ENCODE data around the gene PRKN. TPM values are rescaled to one million over a fixed set of nuclear protein-coding genes. Genes with fewer than 3 reads are reported as not detected.

PRKN gene
- total RNA-seq, 1 experiment from 2014 or later, result not detected

- Histone ChIP-seq H3K4me1 (replicated peaks; ENCODE audit: insufficient read depth) (no peaks in the 10 kb centered on the region), H3F3A (ENCODE audit: insufficient read depth, low read depth) (no peaks in the 10 kb centered on the region), H3K79me2 (ENCODE audit: low read depth) (no peaks in the 10 kb centered on the region), H3K36me3 (ENCODE audit: low read depth) (no peaks in the 10 kb centered on the region), H3K9me2 (ENCODE audit: insufficient read depth) (no peaks in the 10 kb centered on the region), H3K4me2 (no peak overlapping the region), H4K20me1 (ENCODE audit: insufficient read depth) (no peaks in the 10 kb centered on the region), H3K27me3 (ENCODE audit: insufficient read depth, low read depth) (0 out of 2 replicates have a peak, but pooled peaks cover 3% of the 10 kb centered on the region), H3K9me3 (ENCODE audit: insufficient read depth, low read depth) (no peaks in the 10 kb centered on the region), H3K27ac (no peak overlapping the region), H3K4me3 (no peak overlapping the region), H2AFZ (no peak overlapping the region)
- TF ChIP-seq EZH2 (IDR thresholded peaks at IDR 0.05; ENCODE audit: low read depth), result no peak
- no peak for TF ChIP-seq CTCF (conservative IDR thresholded peaks at IDR 0.05)
- no TSS peak for BruUV-seq (replicated peaks)
- intact Hi-C loops (cut with micrococcal nuclease; ENCODE audit: unreplicated experiment), result no loop called here
- DNase-seq, result no peak
- CTCF ChIA-PET, result no interaction called here
- POLR2A ChIA-PET (ENCODE audit: unreplicated experiment), result no interaction called here
Measured at GRCh38 chr6:161305860-161306259, 1421.7 kb downstream of the PRKN start.

- DNase-seq, result no peak
- no peak overlapping the region for H3K27ac ChIP-seq
- CTCF ChIA-PET, result no interaction called here
Measured at GRCh38 chr6:161303628-161304340, 1423.8 kb downstream of the PRKN start.

GRCh38 chr6:161302949-161303348, 1424.6 kb downstream of the PRKN start:
- Histone ChIP-seq H3K36me3 (ENCODE audit: low read depth) (no peaks in the 10 kb centered on the region), H3F3A (ENCODE audit: insufficient read depth, low read depth) (no peaks in the 10 kb centered on the region), H3K79me2 (ENCODE audit: low read depth) (no peaks in the 10 kb centered on the region), H2AFZ (no peak overlapping the region), H3K27ac (no peak overlapping the region), H3K4me1 (replicated peaks; ENCODE audit: insufficient read depth) (no peaks in the 10 kb centered on the region), H3K27me3 (ENCODE audit: insufficient read depth, low read depth) (peaks cover 3% of the 10 kb centered on the region; the same call in 1 of the 2 replicates), H4K20me1 (ENCODE audit: insufficient read depth) (no peaks in the 10 kb centered on the region), H3K9me3 (ENCODE audit: insufficient read depth, low read depth) (no peaks in the 10 kb centered on the region), H3K4me2 (no peak overlapping the region), H3K9me2 (ENCODE audit: insufficient read depth) (no peaks in the 10 kb centered on the region), H3K4me3 (no peak overlapping the region)
- no peak for TF ChIP-seq CTCF (conservative IDR thresholded peaks at IDR 0.05)
- TF ChIP-seq EZH2 (IDR thresholded peaks at IDR 0.05; ENCODE audit: low read depth), result no peak
- CTCF ChIA-PET, result no interaction called here
- BruUV-seq (replicated peaks), result no TSS peak
- intact Hi-C loops (cut with micrococcal nuclease; ENCODE audit: unreplicated experiment), result no loop called here
- POLR2A ChIA-PET (ENCODE audit: unreplicated experiment), result no interaction called here
- DNase-seq, result no peak

More at GRCh38 chr6:161303628-161304340, 1423.8 kb downstream of the PRKN start:
- intact Hi-C loops (cut with micrococcal nuclease; ENCODE audit: unreplicated experiment), result no loop called here
- Histone ChIP-seq H3K9me2 (ENCODE audit: insufficient read depth) (no peaks in the 10 kb centered on the region), H3K27me3 (ENCODE audit: insufficient read depth, low read depth) (peaks cover 3% of the 10 kb centered on the region; the same call in 1 of the 2 replicates), H3K4me3 (no peak overlapping the region), H3K4me2 (no peak overlapping the region), H3K4me1 (replicated peaks; ENCODE audit: insufficient read depth) (no peaks in the 10 kb centered on the region), H3K79me2 (ENCODE audit: low read depth) (no peaks in the 10 kb centered on the region), H3K9me3 (ENCODE audit: insufficient read depth, low read depth) (no peaks in the 10 kb centered on the region), H2AFZ (no peak overlapping the region), H3F3A (ENCODE audit: insufficient read depth, low read depth) (no peaks in the 10 kb centered on the region), H3K36me3 (ENCODE audit: low read depth) (no peaks in the 10 kb centered on the region), H4K20me1 (ENCODE audit: insufficient read depth) (no peaks in the 10 kb centered on the region)
- BruUV-seq (replicated peaks), result no TSS peak
- TF ChIP-seq EZH2 (IDR thresholded peaks at IDR 0.05; ENCODE audit: low read depth) (no peak), CTCF (conservative IDR thresholded peaks at IDR 0.05) (no peak)
- POLR2A ChIA-PET (ENCODE audit: unreplicated experiment), result no interaction called here
